K562 (cell line): ENCODE measurements around the gene INTS4. TPM values are rescaled to one million over a fixed set of nuclear protein-coding genes. Genes with fewer than 3 reads are reported as not detected.
A peak's percentile ranks its signal among the peaks of the same experiment; 100 is the strongest.
"Not testable (repeated sequence)": the region's sequence is repeated elsewhere in the genome, so short reads cannot be mapped to it uniquely, and the experiment has no call there.

ENCODE experiments used
- ATAC-seq: fragments of 200-7000 bp; cut with Tn5 transposase; 3 replicates; pipeline ENCODE4 v1.9.1; 2020; ENCODE audit warnings: moderate library complexity
- BruUV-seq: library from RNA; stranded (reverse); fragments of 400-500 nt; replicated peaks from 2 replicates; lab custom pipeline; 2021; lab: Mats Ljungman, UMichigan
- CTCF ChIA-PET: fragments of 300-600 bp; formaldehyde crosslinking; extraction: SDS; loops from one replicate; lab custom pipeline; 2021; ENCODE audit warnings: low intra/inter-chr PET ratio; lab: Yijun Ruan, JAX
- POLR2A ChIA-PET: fragments of 300-600, 350-650 bp; sonication (Branson Sonifier 250); formaldehyde crosslinking; extraction: SDS; loops from one replicate; lab custom pipeline; 2021; ENCODE audit warnings: antibody characterized with exemption, inconsistent platforms; lab: Yijun Ruan, JAX
- DNase-seq, 4 experiments: peaks; one replicate each; pipeline versions ENCODE4 v3.0.0 to v3.0.0-alpha.2; 2011 to 2018; ENCODE audit warnings: low spot score in 3 of 4, mixed read lengths in 3 of 4; ENCODE audit errors: extremely low read depth in 1 of 4
- FAIRE-seq: peaks from 2 replicates; lab custom pipeline; 2011; peaks lifted over from hg19 to GRCh38; lab: Jason Lieb, UNC
- H2AFZ ChIP-seq: 2 replicates; pipeline ENCODE4 v1.6.0; 2011; ENCODE audit warnings: low read depth, low read length, control low read depth, inconsistent platforms
- H3K27ac ChIP-seq: fragments of 200-600 bp; 3 replicates; pipeline ENCODE4 v1.8.0; 2011; ENCODE audit warnings: low read depth, mild to moderate bottlenecking, control low read depth, inconsistent platforms, low read length, moderate library complexity, mixed read lengths; ENCODE audit errors: extremely low read depth
- H3K27me3 ChIP-seq, 2 experiments: fragments of 300-600 bp in 1 of 2; 2 replicates in 1 of 2; 3 replicates in 1 of 2; pipeline versions ENCODE4 v1.6.0 to v1.8.0; 2011; ENCODE audit warnings: inconsistent platforms in 2 of 2, low read length in 2 of 2, mild to moderate bottlenecking in 1 of 2, mixed read lengths in 1 of 2, moderate library complexity in 1 of 2; ENCODE audit not compliant: control insufficient read depth in 2 of 2, insufficient read depth in 2 of 2
- H3K36me3 ChIP-seq: fragments of 300-600 bp; 3 replicates; pipeline ENCODE4 v1.8.0; 2011; ENCODE audit warnings: mild to moderate bottlenecking, low read length, inconsistent platforms; ENCODE audit not compliant: control insufficient read depth, insufficient read depth
- H3K4me1 ChIP-seq, 2 experiments: fragments of 200-600 bp in 1 of 2; replicated peaks in 1 of 2; 2 replicates in 1 of 2; 3 replicates in 1 of 2; pipeline versions ENCODE4 v1.5.1 to v1.8.0; 2011; ENCODE audit warnings: inconsistent platforms in 2 of 2, low read length in 2 of 2, mild to moderate bottlenecking in 1 of 2, mixed read lengths in 1 of 2, moderate library complexity in 1 of 2; ENCODE audit not compliant: control insufficient read depth in 2 of 2, insufficient read depth in 2 of 2
- H3K4me2 ChIP-seq: 2 replicates; pipeline ENCODE4 v1.6.1; 2011; ENCODE audit warnings: low read length, control low read depth, inconsistent platforms, mixed read lengths; ENCODE audit not compliant: insufficient read depth
- H3K4me3 ChIP-seq: fragments of 200-600 bp; sonication (generic), shearing (Covaris generic); 2 replicates; pipeline ENCODE4 v1.5.1; 2016; ENCODE audit warnings: control low read depth, inconsistent platforms
- H3K79me2 ChIP-seq: fragments of 200-600 bp; 3 replicates; pipeline ENCODE4 v1.8.0; 2011; ENCODE audit warnings: low read length, inconsistent platforms; ENCODE audit not compliant: control insufficient read depth, insufficient read depth
- H3K9ac ChIP-seq, 2 experiments: 2 replicates each; pipeline versions ENCODE4 v1.6.0 to v1.6.1; 2011; ENCODE audit warnings: low read depth in 2 of 2, low read length in 2 of 2, control low read depth in 1 of 2, inconsistent platforms in 1 of 2, mild to moderate bottlenecking in 1 of 2, mixed read lengths in 1 of 2; ENCODE audit not compliant: insufficient read depth in 1 of 2
- H3K9me1 ChIP-seq: one replicate; pipeline ENCODE4 v1.6.0; 2011; ENCODE audit warnings: inconsistent platforms, mild to moderate bottlenecking, low read length, moderate library complexity; ENCODE audit not compliant: control insufficient read depth, insufficient read depth
- H3K9me3 ChIP-seq: replicated peaks from 2 replicates; pipeline ENCODE4 v1.5.1; 2011; ENCODE audit warnings: low read depth, low read length, inconsistent platforms; ENCODE audit not compliant: control insufficient read depth, insufficient read depth
- H4K20me1 ChIP-seq: replicated peaks from 2 replicates; pipeline ENCODE4 v1.6.1; 2011; ENCODE audit warnings: low read length, inconsistent platforms, mixed read lengths; ENCODE audit not compliant: control insufficient read depth, insufficient read depth
- ATF7 ChIP-seq: fragments of 450-650 bp; IDR thresholded peaks from 2 replicates; pipeline ENCODE4 v1.7.1; 2014; ENCODE audit warnings: mild to moderate bottlenecking, moderate library complexity
- KLF13 ChIP-seq: fragments of 450-650 bp; IDR thresholded peaks from 2 replicates; pipeline ENCODE4 v1.6.1; 2016; ENCODE audit warnings: missing genetic modification characterization, low read depth, mild to moderate bottlenecking, missing compliant biosample characterization, moderate library complexity, borderline replicate concordance
- NR1H2 ChIP-seq: sonication (generic); formaldehyde crosslinking; IDR thresholded peaks from 2 replicates; pipeline ENCODE4 v1.4.0; 2020; ENCODE audit warnings: mild to moderate bottlenecking, missing genetic modification reagents
- RAD51 ChIP-seq: fragments of 450-650 bp; IDR thresholded peaks from 2 replicates; pipeline ENCODE4 v1.7.1; 2016; ENCODE audit warnings: low read depth, mild to moderate bottlenecking, borderline replicate concordance
- SIN3A ChIP-seq, 2 experiments: fragments of 150-350 bp in 1 of 2; IDR thresholded peaks; 2 replicates each; pipeline ENCODE4 v1.6.1; 2011 to 2016; ENCODE audit warnings: borderline replicate concordance in 2 of 2, low read depth in 2 of 2, low read length in 2 of 2, mild to moderate bottlenecking in 2 of 2, moderate library complexity in 2 of 2; ENCODE audit not compliant: control insufficient read depth in 1 of 2
- ZBTB40 ChIP-seq, 2 experiments: fragments of 450-650 bp in 1 of 2; sonication (generic) in 1 of 2; formaldehyde crosslinking in 1 of 2; IDR thresholded peaks; 2 replicates each; pipeline versions ENCODE4 v1.7.1 to v1.9.0; 2016 to 2022; ENCODE audit warnings: inconsistent platforms in 1 of 2, mild to moderate bottlenecking in 1 of 2, missing genetic modification reagents in 1 of 2
- ZNF639 ChIP-seq, 2 experiments: fragments of 200-800 bp in 1 of 2; sonication (Bioruptor generic) in 1 of 2; sonication (generic) in 1 of 2; formaldehyde crosslinking in 1 of 2; IDR thresholded peaks in 1 of 2; conservative IDR thresholded peaks in 1 of 2; 2 replicates each; pipeline versions ENCODE4 v1.5.0 to v1.6.1; 2016 to 2020; ENCODE audit warnings: missing compliant biosample characterization in 1 of 2, missing genetic modification characterization in 1 of 2, missing genetic modification reagents in 1 of 2
- ZNF644 ChIP-seq: fragments of 200-800 bp; sonication (Bioruptor generic); IDR thresholded peaks from 2 replicates; pipeline ENCODE4 v1.6.1; 2016; ENCODE audit warnings: low read depth, missing genetic modification characterization, missing compliant biosample characterization
- WGBS: fragments of 100-300 bp; shearing (Covaris generic); methylation state at CpG from one replicate; pipeline ENCODE4 v1.1.6; 2016; ENCODE audit warnings: low coverage, mixed read lengths; ENCODE audit not compliant: insufficient coverage; ENCODE audit errors: missing lambda C conversion rate; 5-methylcytosine and 5-hydroxymethylcytosine counted together
- in situ Hi-C: fragments of 300-500 bp; cut with MboI; formaldehyde crosslinking; loops from 4 replicates; pipeline ENCODE4 v1.15.0; 2018; ENCODE audit warnings: inconsistent platforms, mixed read lengths
- intact Hi-C: fragments of 100-400 bp; cut with micrococcal nuclease; formaldehyde crosslinking; loops from 2 replicates; pipeline ENCODE4 v1.14.2; 2022
- polyA plus RNA-seq, 8 experiments: library from polyadenylated mRNA; depleted of rRNA in 4 of 8; stranded (reverse) in 5 of 8; unstranded in 3 of 8; fragments of >200 nt; fragmentation: Nextera tagmentation in 2 of 8; fragmentation: Illumina TruSeq in 1 of 8; extraction: Ambion mirVana in 2 of 8; extraction: Trizol in 1 of 8; gene quantifications; 2 replicates each; pipeline versions ENCODE4 v1.2.1 to v1.2.3, GENCODE V29; 2011 to 2014; ENCODE audit warnings: inconsistent platforms in 1 of 8, missing spikeins in 1 of 8
- total RNA-seq, 7 experiments: library from RNA; depleted of rRNA in 6 of 7; stranded (reverse); fragments of >200 nt in 6 of 7; fragmentation: Illumina TruSeq in 2 of 7; extraction: Trizol in 2 of 7; gene quantifications; 2 replicates each; pipeline versions ENCODE4 v1.2.1 to v1.2.3, GENCODE V29; 2011 to 2021; ENCODE audit warnings: low replicate concordance in 1 of 7

INTS4 gene
- total and polyA plus RNA-seq, 9 of the 15 experiments (the other 6 are each of a cell fraction or from before 2014, with no cell fraction given), result 28.4 to 53.4 (median 44.5) TPM

- in situ Hi-C loops; FAIRE-seq; H4K20me1 ChIP-seq; H3K9me1 ChIP-seq; H3K36me3 ChIP-seq; H3K9me3 ChIP-seq; H3K27me3 ChIP-seq; BruUV-seq; CTCF ChIA-PET; TF ChIP-seq ZBTB40 (CRISPR knock-in tag; IDR thresholded peaks at IDR 0.05): not testable (repeated sequence)
- Histone ChIP-seq H3K4me1 (peaks cover 5 to 12% of the 10 kb centered on the region in 2 experiments; a peak in 4 of 5 replicates), H3K4me2 (peak overlapping the region; percentile 68), H2AFZ (peak overlapping the region; percentile 84), H3K9ac (peak overlapping the region; percentile 49 to 54; a peak in 3 of 4 replicates), H3K27ac (peak overlapping the region; percentile 73), H3K4me3 (peak overlapping the region; percentile 30), H3K79me2 (peaks cover 12% of the 10 kb centered on the region; the same call in 2 of the 3 replicates)
- 10% methylated on average over 6 of the region's 6 CpGs for WGBS
- intact Hi-C loops, result loop anchor here (10.0 kb wide), 1 partner anchor 550 kb away; no protein-coding TSS in a partner anchor
- DNase-seq (peak in 1 of 4 experiments; percentile 67), ATAC-seq (peak; percentile 80)
- POLR2A ChIA-PET, result interaction anchor here (0.8 to 2.2 kb wide), 3 partner anchors 10 to 31 kb away, joined by 3 to 11 read pairs (median 4); no protein-coding TSS in a partner anchor
- TF ChIP-seq ZBTB40 (IDR thresholded peaks at IDR 0.05) (peak; percentile 41; the same call in 1 of the 2 replicates), ZNF639 (CRISPR knock-in tag; conservative IDR thresholded peaks at IDR 0.05 in 1 of 2, IDR thresholded peaks at IDR 0.05 in 1 of 2) (peak in 1 of 2 experiments; percentile 62; a peak in 1 of 4 replicates), RAD51 (peak; percentile 19; the same call in 1 of the 2 replicates), ATF7 (peak; percentile 37; the same call in 1 of the 2 replicates), ZNF644 (tag) (peak; percentile 80; the same call in 1 of the 2 replicates), NR1H2 (CRISPR knock-in tag) (0 out of 2 replicates have a peak, but pooled peaks have one; percentile 55), SIN3A (IDR thresholded peaks at IDR 0.05; ENCODE audit: borderline replicate concordance in 2 of 2, control insufficient read depth in 1 of 2, low read depth in 2 of 2, low read length in 2 of 2) (peak; percentile 17 to 38; a peak in 2 of 4 replicates), KLF13 (tag) (peak; percentile 66; the same call in 1 of the 2 replicates)
Observed at GRCh38 chr11:78014937-78015520, 20.6 kb upstream of the INTS4 start.
